Testis (tissue), 3 donors: ENCODE data around the gene AUTS2. TPM values are rescaled to one million over a fixed set of nuclear protein-coding genes. Genes with fewer than 3 reads are reported as not detected.

Experiments used
- DNase-seq: peaks from one replicate; pipeline ENCODE4 v3.0.0-alpha.2; 2019
- H3K27ac ChIP-seq, 2 donors: fragments of 200-600 bp; sonication (generic); one replicate each; pipeline ENCODE4 v1.5.1; 2019
- H3K27me3 ChIP-seq: fragments of 200-600 bp; sonication (generic); one replicate; pipeline ENCODE4 v1.5.1; 2019
- H3K36me3 ChIP-seq: fragments of 200-600 bp; sonication (generic); one replicate; pipeline ENCODE4 v1.5.1; 2017; ENCODE audit warnings: low read depth; ENCODE audit errors: missing control alignments
- H3K4me1 ChIP-seq: fragments of 200-600 bp; sonication (generic); one replicate; pipeline ENCODE4 v1.5.1; 2019
- H3K4me3 ChIP-seq, 2 donors: fragments of 200-600 bp; sonication (generic); one replicate each; pipeline ENCODE4 v1.5.1; 2017 to 2019
- H3K9me3 ChIP-seq: fragments of 200-600 bp; sonication (generic); one replicate; pipeline ENCODE4 v1.5.1; 2017
- POLR2A ChIP-seq: fragments of 450-650 bp; IDR thresholded peaks from one replicate; pipeline ENCODE4 v1.6.1; 2017; ENCODE audit warnings: antibody characterized with exemption, mild to moderate bottlenecking, moderate library complexity
- WGBS, 2 donors: methylation state at CpG; one replicate each; pipeline ENCODE4 v1.1.5; 2018; 5-methylcytosine and 5-hydroxymethylcytosine counted together
- intact Hi-C: fragments of 100-400 bp; cut with DNase I; formaldehyde crosslinking; loops from one replicate; pipeline ENCODE4 v1.15.1; 2023; ENCODE audit warnings: low total_unique reads
- polyA plus RNA-seq: library from polyadenylated mRNA; stranded (reverse); fragments of 350-450 nt; fragmentation: Illumina TruSeq; extraction: RNeasy Lipid Tissue Mini Kit (QIAGEN cat#74804); gene quantifications from one replicate; pipeline ENCODE4 v1.2.3, GENCODE V29; 2014; ENCODE audit warnings: low read depth, low replicate concordance; ENCODE audit not compliant: insufficient read depth
- total RNA-seq, 2 donors: library from RNA; depleted of rRNA; stranded (reverse); fragments of >200 nt; gene quantifications; one replicate each; pipeline ENCODE4 v1.2.3, GENCODE V29; 2016
- TF ChIP-seq, protein P1 (sequence below), 3 experiments: fragments of 450-650 bp in 2 of 3; fragments of 200-600 bp in 1 of 3; sonication (generic) in 1 of 3; IDR thresholded peaks; one replicate each; pipeline ENCODE4 v1.5.1; 2016 to 2019; ENCODE audit warnings: antibody characterized with exemption in 3 of 3, mild to moderate bottlenecking in 2 of 3, moderate library complexity in 1 of 3

AUTS2 gene
- total and polyA plus RNA-seq, 3 donors from 2014 or later, result 21.3 to 75.5 (median 56.1) TPM

DNA sequence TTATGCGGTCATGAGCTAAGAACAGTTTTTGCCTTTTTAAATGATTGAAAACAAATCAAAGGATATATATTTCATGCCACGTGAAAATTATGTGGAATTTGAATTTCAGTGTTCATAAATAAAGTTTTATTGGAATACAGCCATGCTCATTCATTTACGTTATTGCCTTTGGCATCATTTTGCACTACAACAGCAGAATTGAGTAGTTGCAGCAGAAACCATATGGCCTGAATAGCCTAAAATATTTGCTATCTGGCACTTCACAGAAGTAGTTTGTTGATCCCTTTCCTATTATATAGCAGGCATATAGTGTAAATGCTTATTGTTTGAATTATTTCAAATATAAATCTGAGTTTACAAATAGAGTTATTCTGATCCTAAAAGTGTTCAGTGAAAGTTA is 59.7 kb downstream of the AUTS2 start:
- no peak for DNase-seq
- TF ChIP-seq, protein P1, sequence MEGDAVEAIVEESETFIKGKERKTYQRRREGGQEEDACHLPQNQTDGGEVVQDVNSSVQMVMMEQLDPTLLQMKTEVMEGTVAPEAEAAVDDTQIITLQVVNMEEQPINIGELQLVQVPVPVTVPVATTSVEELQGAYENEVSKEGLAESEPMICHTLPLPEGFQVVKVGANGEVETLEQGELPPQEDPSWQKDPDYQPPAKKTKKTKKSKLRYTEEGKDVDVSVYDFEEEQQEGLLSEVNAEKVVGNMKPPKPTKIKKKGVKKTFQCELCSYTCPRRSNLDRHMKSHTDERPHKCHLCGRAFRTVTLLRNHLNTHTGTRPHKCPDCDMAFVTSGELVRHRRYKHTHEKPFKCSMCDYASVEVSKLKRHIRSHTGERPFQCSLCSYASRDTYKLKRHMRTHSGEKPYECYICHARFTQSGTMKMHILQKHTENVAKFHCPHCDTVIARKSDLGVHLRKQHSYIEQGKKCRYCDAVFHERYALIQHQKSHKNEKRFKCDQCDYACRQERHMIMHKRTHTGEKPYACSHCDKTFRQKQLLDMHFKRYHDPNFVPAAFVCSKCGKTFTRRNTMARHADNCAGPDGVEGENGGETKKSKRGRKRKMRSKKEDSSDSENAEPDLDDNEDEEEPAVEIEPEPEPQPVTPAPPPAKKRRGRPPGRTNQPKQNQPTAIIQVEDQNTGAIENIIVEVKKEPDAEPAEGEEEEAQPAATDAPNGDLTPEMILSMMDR (IDR thresholded peaks at IDR 0.05), result no peak
- no peak for TF ChIP-seq POLR2A
- WGBS, 2 donors, result 90 to 94% methylated on average over 3 of the region's 3 CpGs
- Histone ChIP-seq H3K9me3 (no peaks in the 10 kb centered on the region), H3K27me3 (no peaks in the 10 kb centered on the region), H3K36me3 (no peaks in the 10 kb centered on the region), H3K27ac (no peak overlapping the region), H3K4me3 (no peak overlapping the region), H3K4me1 (peaks cover 5% of the 10 kb centered on the region)
- intact Hi-C loops, result no loop called here

DNA sequence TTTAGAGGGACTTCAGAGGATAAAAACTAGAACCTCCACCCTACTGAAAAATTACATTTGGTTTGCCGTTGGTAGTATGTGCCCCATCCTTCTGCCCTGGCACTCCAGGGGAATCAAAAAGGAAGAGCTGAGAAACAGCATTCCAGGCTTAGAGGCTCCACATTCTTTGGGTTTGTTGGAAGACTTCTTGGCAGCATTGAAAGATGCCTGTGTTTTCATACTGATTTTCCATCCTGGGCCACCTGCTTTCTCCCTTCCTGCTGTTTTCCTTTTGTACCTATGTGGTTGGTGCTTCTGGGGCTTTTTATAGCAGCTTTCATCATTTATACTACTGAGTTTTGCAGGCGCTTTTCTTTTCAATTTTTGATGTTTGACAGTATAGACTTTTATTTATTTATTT is 61.7 kb downstream of the AUTS2 start:
- Histone ChIP-seq H3K4me1 (peaks cover 5% of the 10 kb centered on the region), H3K27me3 (no peaks in the 10 kb centered on the region), H3K36me3 (no peaks in the 10 kb centered on the region), H3K27ac (no peak overlapping the region), H3K9me3 (no peaks in the 10 kb centered on the region), H3K4me3 (no peak overlapping the region)
- no peak for DNase-seq
- intact Hi-C loops, result no loop called here
- WGBS, 2 donors, result 76 to 80% methylated on average over 2 of the region's 2 CpGs
- TF ChIP-seq, protein P1 (IDR thresholded peaks at IDR 0.05), result no peak
- no peak for TF ChIP-seq POLR2A

DNA sequence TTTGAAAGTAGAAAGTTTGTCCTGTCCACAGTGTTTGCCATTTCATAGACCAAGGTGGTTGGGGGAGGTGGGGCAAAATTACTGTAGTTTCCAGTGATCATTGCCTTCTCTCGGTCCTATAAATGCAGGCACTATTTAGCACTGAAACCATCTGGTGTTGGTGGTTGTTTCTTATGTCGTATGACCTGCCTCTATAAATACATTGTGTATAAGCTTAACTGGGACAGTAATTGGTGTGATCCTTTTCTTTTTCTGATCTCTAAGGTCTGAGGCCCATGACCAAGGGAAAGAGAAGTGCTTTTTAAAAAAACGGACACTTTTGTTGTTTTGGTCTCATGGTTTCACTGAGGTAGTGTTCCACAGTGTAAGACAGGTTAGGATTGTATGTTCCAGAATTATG is 63.1 kb downstream of the AUTS2 start:
- intact Hi-C loops, result no loop called here
- Histone ChIP-seq H3K27ac (no peak overlapping the region), H3K9me3 (no peaks in the 10 kb centered on the region), H3K36me3 (no peaks in the 10 kb centered on the region), H3K4me3 (no peak overlapping the region), H3K27me3 (no peaks in the 10 kb centered on the region), H3K4me1 (peaks cover 5% of the 10 kb centered on the region)
- WGBS, 2 donors, result 88 to 93% methylated on average over 3 of the region's 3 CpGs
- no peak for DNase-seq
- TF ChIP-seq, protein P1 (IDR thresholded peaks at IDR 0.05), result no peak
- no peak for TF ChIP-seq POLR2A

DNA sequence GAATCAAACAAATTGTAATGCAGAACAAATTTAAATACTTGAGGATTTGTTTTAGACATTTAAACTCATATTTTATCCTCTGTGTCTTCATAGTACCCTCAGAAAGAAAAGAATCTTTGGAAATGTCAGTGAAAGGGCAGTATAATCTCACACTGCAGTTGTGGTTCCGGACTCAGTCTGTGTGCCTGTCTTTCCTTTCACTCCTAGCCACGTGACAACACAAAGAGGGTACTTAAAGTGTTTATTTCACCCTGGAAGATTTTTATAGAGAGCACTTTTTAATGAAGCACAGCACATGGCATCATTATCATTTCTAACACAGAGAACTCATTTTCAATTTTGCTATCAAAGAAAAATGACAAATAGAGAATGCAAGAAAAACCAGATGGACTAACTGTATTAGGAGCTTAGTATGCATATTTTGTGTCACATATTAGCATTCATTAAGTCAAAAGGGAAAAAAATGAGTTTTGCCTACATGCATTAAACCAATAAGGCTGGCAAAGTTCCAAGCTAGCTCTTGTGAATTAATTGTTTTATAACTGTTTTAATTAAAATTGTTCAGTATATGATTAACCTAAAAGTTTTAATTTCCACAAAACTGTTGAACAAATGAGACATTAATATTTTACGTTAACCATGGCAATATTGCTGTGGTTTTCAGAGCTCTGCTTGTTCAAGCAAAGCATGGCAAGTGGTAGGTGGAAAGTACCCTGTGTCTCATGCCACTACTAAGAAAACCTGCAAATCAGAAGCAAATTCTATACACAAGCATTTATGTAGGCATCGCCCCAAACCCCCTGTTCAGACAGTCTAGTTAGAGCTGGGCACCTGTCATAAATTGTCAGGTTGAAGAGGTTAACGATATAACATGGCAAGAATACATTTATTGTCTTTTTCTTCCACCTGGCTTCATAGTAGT is 65.9 kb downstream of the AUTS2 start:
- Histone ChIP-seq H3K4me1 (no peaks in the 10 kb centered on the region), H3K27ac (no peak overlapping the region), H3K9me3 (no peaks in the 10 kb centered on the region), H3K36me3 (no peaks in the 10 kb centered on the region), H3K27me3 (no peaks in the 10 kb centered on the region), H3K4me3 (no peak overlapping the region)
- intact Hi-C loops, result no loop called here
- no peak for TF ChIP-seq POLR2A
- TF ChIP-seq, protein P1 (IDR thresholded peaks at IDR 0.05), result no peak
- no peak for DNase-seq
- WGBS, 2 donors, result 84 to 93% methylated on average over 5 of the region's 5 CpGs

DNA sequence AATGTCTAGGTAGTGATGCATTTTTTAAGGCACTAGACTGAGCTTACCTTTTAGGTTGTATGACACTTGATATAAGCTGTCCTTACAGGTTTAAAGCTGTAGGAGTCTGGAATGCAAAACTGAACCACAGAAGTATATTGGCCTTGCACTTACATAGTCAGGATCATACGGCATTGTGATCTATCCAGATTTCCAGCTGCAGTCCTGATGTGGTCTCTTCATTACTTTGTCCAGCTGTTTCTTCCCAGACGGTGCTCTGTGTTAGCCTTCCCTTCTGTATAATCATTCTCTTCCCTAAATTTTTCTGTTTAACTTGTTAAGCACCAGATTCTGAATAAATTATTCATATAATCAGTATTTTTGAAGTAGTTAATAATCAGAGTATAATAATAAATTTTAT is 67.1 kb downstream of the AUTS2 start:
- 71 to 86% methylated on average over 2 of the region's 2 CpGs for WGBS, 2 donors
- TF ChIP-seq POLR2A, result no peak
- TF ChIP-seq, protein P1 (IDR thresholded peaks at IDR 0.05), result no peak
- Histone ChIP-seq H3K4me3 (no peak overlapping the region), H3K27ac (no peak overlapping the region), H3K4me1 (peaks cover 4% of the 10 kb centered on the region), H3K9me3 (no peaks in the 10 kb centered on the region), H3K36me3 (no peaks in the 10 kb centered on the region), H3K27me3 (no peaks in the 10 kb centered on the region)
- intact Hi-C loops, result no loop called here
- DNase-seq, result no peak
